ENCODE results near the gene GRM8. TPM values are rescaled to one million over a fixed set of nuclear protein-coding genes. Genes with fewer than 3 reads are reported as not detected.

Gene GRM8
- total RNA-seq, 1 donor from 2014 or later = 2.2 TPM

GRCh38 chr7:126791306-126791705 is 461.4 kb downstream of the GRM8 start:
- Mint-ChIP-seq H3K27ac (ENCODE audit: unreplicated experiment) (no peak overlapping the region), H3K9me3 (ENCODE audit: unreplicated experiment) (no peaks in the 10 kb centered on the region), H3K4me1 (ENCODE audit: low read depth, unreplicated experiment) (peaks cover 10% of the 10 kb centered on the region), H3K36me3 (ENCODE audit: low read depth, unreplicated experiment) (no peaks in the 10 kb centered on the region), H3K27me3 (ENCODE audit: low read depth, unreplicated experiment) (no peaks in the 10 kb centered on the region), H3K4me3 (ENCODE audit: unreplicated experiment) (no peak overlapping the region)
- Histone ChIP-seq H2AFZ (ENCODE audit: low read depth, low read length) (no peak overlapping the region), H3K4me1 (ENCODE audit: insufficient read depth, low read length) (no peaks in the 10 kb centered on the region), H3K4me3 (ENCODE audit: insufficient read depth, low read depth, low read length) (no peak overlapping the region), H3K27me3 (ENCODE audit: insufficient read depth, low read length) (no peaks in the 10 kb centered on the region), H3K79me2 (ENCODE audit: insufficient read depth, low read length) (no peaks in the 10 kb centered on the region), H3K9me3 (ENCODE audit: insufficient read depth, low read depth, low read length) (no peaks in the 10 kb centered on the region), H3K36me3 (ENCODE audit: insufficient read depth, low read length) (no peaks in the 10 kb centered on the region), H4K20me1 (ENCODE audit: insufficient read depth, low read length) (no peaks in the 10 kb centered on the region), H3K9ac (ENCODE audit: low read length) (no peak overlapping the region), H3K27ac (ENCODE audit: low read depth, low read length) (no peak overlapping the region), H3K4me2 (ENCODE audit: low read length) (no peak overlapping the region)
- TF ChIP-seq CTCF (IDR thresholded peaks at IDR 0.05; ENCODE audit: insufficient read depth, low read depth, low read length) = no peak
- no peak for TF ChIP-seq EZH2 (IDR thresholded peaks at IDR 0.05; ENCODE audit: insufficient read depth, low read length)
- FAIRE-seq (no peak), DNase-seq (ENCODE audit: low read depth) (peak; percentile 49)

DNA sequence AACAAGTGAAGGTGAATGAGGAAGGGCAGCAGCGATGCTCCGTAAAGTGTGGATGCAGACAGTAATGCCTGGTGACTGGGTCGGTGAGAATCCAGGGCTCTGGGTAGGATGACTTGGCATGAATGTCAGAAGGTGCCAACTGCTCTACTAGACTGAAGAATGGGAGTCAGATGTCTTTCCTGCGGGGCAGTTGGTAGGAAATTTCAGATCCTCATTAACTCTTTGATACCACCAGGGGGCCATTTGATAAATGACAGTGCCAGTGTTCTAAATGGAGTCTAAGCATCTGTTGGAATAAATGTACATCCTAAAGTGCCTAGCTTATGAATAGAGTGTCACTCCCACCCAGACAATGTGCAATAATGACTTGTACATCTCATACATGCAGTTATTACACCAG is 462.0 kb downstream of the GRM8 start:
- Histone ChIP-seq H2AFZ (ENCODE audit: low read depth, low read length) (no peak overlapping the region), H3K27me3 (ENCODE audit: insufficient read depth, low read length) (no peaks in the 10 kb centered on the region), H3K9me3 (ENCODE audit: insufficient read depth, low read depth, low read length) (no peaks in the 10 kb centered on the region), H3K36me3 (ENCODE audit: insufficient read depth, low read length) (no peaks in the 10 kb centered on the region), H3K27ac (ENCODE audit: low read depth, low read length) (no peak overlapping the region), H3K4me3 (ENCODE audit: insufficient read depth, low read depth, low read length) (no peak overlapping the region), H3K9ac (ENCODE audit: low read length) (no peak overlapping the region), H3K4me1 (ENCODE audit: insufficient read depth, low read length) (no peaks in the 10 kb centered on the region), H3K79me2 (ENCODE audit: insufficient read depth, low read length) (no peaks in the 10 kb centered on the region), H4K20me1 (ENCODE audit: insufficient read depth, low read length) (no peaks in the 10 kb centered on the region), H3K4me2 (ENCODE audit: low read length) (no peak overlapping the region)
- H3K4me1 Mint-ChIP-seq (ENCODE audit: low read depth, unreplicated experiment) = peaks cover 10% of the 10 kb centered on the region
- H3K36me3 Mint-ChIP-seq (ENCODE audit: low read depth, unreplicated experiment) = no peaks in the 10 kb centered on the region
- FAIRE-seq = no peak
- DNase-seq (ENCODE audit: low read depth) = no peak
- no peak for TF ChIP-seq EZH2 (IDR thresholded peaks at IDR 0.05; ENCODE audit: insufficient read depth, low read length)
- TF ChIP-seq CTCF (IDR thresholded peaks at IDR 0.05; ENCODE audit: insufficient read depth, low read depth, low read length) = peak; percentile 18
- H3K4me3 Mint-ChIP-seq (ENCODE audit: unreplicated experiment) = no peak overlapping the region
- H3K27ac Mint-ChIP-seq (ENCODE audit: unreplicated experiment) = no peak overlapping the region
- H3K27me3 Mint-ChIP-seq (ENCODE audit: low read depth, unreplicated experiment) = no peaks in the 10 kb centered on the region
- H3K9me3 Mint-ChIP-seq (ENCODE audit: unreplicated experiment) = no peaks in the 10 kb centered on the region

DNA sequence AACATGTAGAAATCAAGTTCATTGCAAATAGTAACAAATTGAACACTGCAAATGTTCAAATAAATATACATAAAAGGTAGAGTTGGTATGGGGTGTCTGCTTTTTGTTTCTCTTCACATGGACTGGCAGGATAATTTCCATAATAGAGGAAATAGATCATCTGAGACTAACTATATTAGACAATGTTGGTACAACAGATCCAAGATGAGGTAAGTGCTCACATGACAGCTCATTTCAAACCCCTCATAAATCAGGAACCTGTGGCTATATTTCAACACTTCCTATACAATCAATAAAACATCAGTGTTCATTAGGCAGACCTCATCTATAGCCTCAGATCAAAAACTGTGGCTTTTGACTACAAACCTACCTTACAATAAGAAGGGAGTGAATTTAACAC is 469.1 kb downstream of the GRM8 start:
- H3K4me3 Mint-ChIP-seq (ENCODE audit: unreplicated experiment) = no peak overlapping the region
- H2AFZ ChIP-seq (ENCODE audit: low read depth, low read length) = no peak overlapping the region
- no peaks in the 10 kb centered on the region for H3K9me3 Mint-ChIP-seq (ENCODE audit: unreplicated experiment)
- no peaks in the 10 kb centered on the region for H4K20me1 ChIP-seq (ENCODE audit: insufficient read depth, low read length)
- DNase-seq (ENCODE audit: low read depth) = no peak
- no peak overlapping the region for H3K27ac Mint-ChIP-seq (ENCODE audit: unreplicated experiment)
- H3K27me3 ChIP-seq (ENCODE audit: insufficient read depth, low read length) = no peaks in the 10 kb centered on the region
- TF ChIP-seq EZH2 (IDR thresholded peaks at IDR 0.05; ENCODE audit: insufficient read depth, low read length) = no peak
- TF ChIP-seq CTCF (IDR thresholded peaks at IDR 0.05; ENCODE audit: insufficient read depth, low read depth, low read length) = no peak
- no peaks in the 10 kb centered on the region for H3K9me3 ChIP-seq (ENCODE audit: insufficient read depth, low read depth, low read length)
- H3K36me3 Mint-ChIP-seq (ENCODE audit: low read depth, unreplicated experiment) = no peaks in the 10 kb centered on the region
- FAIRE-seq = no peak
- H3K4me3 ChIP-seq (ENCODE audit: insufficient read depth, low read depth, low read length) = no peak overlapping the region
- no peaks in the 10 kb centered on the region for H3K79me2 ChIP-seq (ENCODE audit: insufficient read depth, low read length)
- no peak overlapping the region for H3K27ac ChIP-seq (ENCODE audit: low read depth, low read length)
- H3K36me3 ChIP-seq (ENCODE audit: insufficient read depth, low read length) = no peaks in the 10 kb centered on the region
- H3K4me1 ChIP-seq (ENCODE audit: insufficient read depth, low read length) = no peaks in the 10 kb centered on the region
- no peak overlapping the region for H3K9ac ChIP-seq (ENCODE audit: low read length)
- H3K4me2 ChIP-seq (ENCODE audit: low read length) = no peak overlapping the region
- H3K27me3 Mint-ChIP-seq (ENCODE audit: low read depth, unreplicated experiment) = no peaks in the 10 kb centered on the region
- H3K4me1 Mint-ChIP-seq (ENCODE audit: low read depth, unreplicated experiment) = no peaks in the 10 kb centered on the region

Measured in astrocyte (in vitro differentiated cells and primary cell).